ENCODE measurements around the gene CPT1B.
"Not testable (repeated sequence)": the region's sequence is repeated elsewhere in the genome, so short reads cannot be mapped to it uniquely, and the experiment has no call there.

The CPT1B gene

GRCh38 chr22:50540381-50540780 lies 37.8 kb downstream of the CPT1B start:
- Histone ChIP-seq H3K27me3 (replicated peaks; ENCODE audit: control insufficient read depth, insufficient read depth, low read length) (no peaks in the 10 kb centered on the region), H3K36me3 (ENCODE audit: control insufficient read depth, insufficient read depth, low read length) (no peaks in the 10 kb centered on the region), H3K4me3 (replicated peaks; ENCODE audit: low read depth, low read length) (no peak overlapping the region)
- no peak for TF ChIP-seq CTCF (IDR thresholded peaks at IDR 0.05; ENCODE audit: insufficient read depth, low read length, poor library complexity, severe bottlenecking)
- no peak for DNase-seq (ENCODE audit: extremely low read depth, insufficient read length)

- DNase-seq (ENCODE audit: extremely low read depth, insufficient read length): no peak
- no peak overlapping the region for H3K4me3 ChIP-seq (replicated peaks; ENCODE audit: low read depth, low read length)
- no peaks in the 10 kb centered on the region for H3K36me3 ChIP-seq (ENCODE audit: control insufficient read depth, insufficient read depth, low read length)
- TF ChIP-seq CTCF (IDR thresholded peaks at IDR 0.05; ENCODE audit: insufficient read depth, low read length, poor library complexity, severe bottlenecking): no peak
- H3K27me3 ChIP-seq (replicated peaks; ENCODE audit: control insufficient read depth, insufficient read depth, low read length): no peaks in the 10 kb centered on the region
Observed at GRCh38 chr22:50537765-50538164, 40.5 kb downstream of the CPT1B start.

GRCh38 chr22:50536226-50536625 lies 42.0 kb downstream of the CPT1B start:
- no peak for DNase-seq (ENCODE audit: extremely low read depth, insufficient read length)
- no peaks in the 10 kb centered on the region for H3K36me3 ChIP-seq (ENCODE audit: control insufficient read depth, insufficient read depth, low read length)
- H3K27me3 ChIP-seq (replicated peaks; ENCODE audit: control insufficient read depth, insufficient read depth, low read length): no peaks in the 10 kb centered on the region
- TF ChIP-seq CTCF (IDR thresholded peaks at IDR 0.05; ENCODE audit: insufficient read depth, low read length, poor library complexity, severe bottlenecking): no peak
- H3K4me3 ChIP-seq (replicated peaks; ENCODE audit: low read depth, low read length): no peak overlapping the region

- Histone ChIP-seq H3K36me3 (ENCODE audit: control insufficient read depth, insufficient read depth, low read length) (no peaks in the 10 kb centered on the region), H3K27me3 (replicated peaks; ENCODE audit: control insufficient read depth, insufficient read depth, low read length) (no peaks in the 10 kb centered on the region), H3K4me3 (replicated peaks; ENCODE audit: low read depth, low read length) (no peak overlapping the region)
- DNase-seq (ENCODE audit: extremely low read depth, insufficient read length): peak; percentile 57
- no peak for TF ChIP-seq CTCF (IDR thresholded peaks at IDR 0.05; ENCODE audit: insufficient read depth, low read length, poor library complexity, severe bottlenecking)
Observed at GRCh38 chr22:50535113-50535512, 43.1 kb downstream of the CPT1B start.

- H3K36me3 ChIP-seq (ENCODE audit: control insufficient read depth, insufficient read depth, low read length); H3K27me3 ChIP-seq (replicated peaks; ENCODE audit: control insufficient read depth, insufficient read depth, low read length); DNase-seq (ENCODE audit: extremely low read depth, insufficient read length): not testable (repeated sequence)
- peak overlapping the region; percentile 24 for H3K4me3 ChIP-seq (replicated peaks; ENCODE audit: low read depth, low read length)
Observed at GRCh38 chr22:50533856-50534711, 44.1 kb downstream of the CPT1B start.

- no peak for TF ChIP-seq CTCF (IDR thresholded peaks at IDR 0.05; ENCODE audit: insufficient read depth, low read length, poor library complexity, severe bottlenecking)
- no peaks in the 10 kb centered on the region for H3K27me3 ChIP-seq (replicated peaks; ENCODE audit: control insufficient read depth, insufficient read depth, low read length)
- no peak for DNase-seq (ENCODE audit: extremely low read depth, insufficient read length)
- H3K4me3 ChIP-seq (replicated peaks; ENCODE audit: low read depth, low read length): peak overlapping the region; percentile 90
- no peaks in the 10 kb centered on the region for H3K36me3 ChIP-seq (ENCODE audit: control insufficient read depth, insufficient read depth, low read length)
Observed at GRCh38 chr22:50532824-50533796, 45.1 kb downstream of the CPT1B start.
